HG02852 (cell line): ENCODE results near the gene SLC9A6.

Experiments
- ATAC-seq: cut with Tn5 transposase; IDR thresholded peaks from one replicate; pipeline ENCODE4 v1.9.1; 2021; ENCODE audit warnings: mild to moderate bottlenecking, moderate library complexity; ENCODE audit not compliant: unreplicated experiment

The SLC9A6 gene

DNA sequence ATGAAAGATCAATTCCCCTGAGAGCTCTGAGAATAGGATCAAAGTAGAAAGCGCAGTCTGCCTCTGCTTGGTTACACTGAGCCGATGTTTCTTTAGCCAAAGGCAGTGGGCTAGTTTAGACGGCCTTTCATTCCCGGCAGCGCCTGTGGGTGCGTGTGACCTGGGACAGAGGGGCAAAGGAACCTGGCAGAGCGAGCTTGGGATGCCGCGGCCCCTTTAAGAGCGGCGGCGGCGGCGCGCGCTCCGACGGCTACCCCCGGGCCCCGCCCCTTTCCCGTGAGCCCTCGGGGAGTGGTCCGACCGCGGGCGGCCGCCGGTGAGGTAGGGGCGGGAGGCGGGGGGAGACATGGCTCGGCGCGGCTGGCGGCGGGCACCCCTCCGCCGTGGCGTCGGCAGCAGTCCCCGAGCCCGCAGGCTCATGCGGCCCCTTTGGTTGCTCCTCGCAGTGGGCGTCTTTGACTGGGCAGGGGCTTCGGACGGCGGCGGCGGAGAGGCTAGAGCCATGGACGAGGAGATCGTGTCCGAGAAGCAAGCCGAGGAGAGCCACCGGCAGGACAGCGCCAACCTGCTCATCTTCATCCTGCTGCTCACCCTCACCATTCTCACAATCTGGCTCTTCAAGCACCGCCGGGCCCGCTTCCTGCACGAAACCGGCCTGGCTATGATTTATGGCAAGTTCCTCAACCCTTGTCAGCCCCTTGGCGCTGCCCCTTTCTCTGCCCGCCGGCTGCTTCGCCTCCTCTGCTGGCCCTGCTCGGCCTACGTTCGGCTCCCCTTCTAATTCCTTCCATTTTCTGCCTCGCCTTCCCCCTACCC, at the start of gene SLC9A6:
Gene SLC9A6 (plus strand): TSS at position 279 of the 816 bp plus-strand sequence. CDS start 224 bp downstream, at position 503.
- ATAC-seq = peak; percentile 92

DNA sequence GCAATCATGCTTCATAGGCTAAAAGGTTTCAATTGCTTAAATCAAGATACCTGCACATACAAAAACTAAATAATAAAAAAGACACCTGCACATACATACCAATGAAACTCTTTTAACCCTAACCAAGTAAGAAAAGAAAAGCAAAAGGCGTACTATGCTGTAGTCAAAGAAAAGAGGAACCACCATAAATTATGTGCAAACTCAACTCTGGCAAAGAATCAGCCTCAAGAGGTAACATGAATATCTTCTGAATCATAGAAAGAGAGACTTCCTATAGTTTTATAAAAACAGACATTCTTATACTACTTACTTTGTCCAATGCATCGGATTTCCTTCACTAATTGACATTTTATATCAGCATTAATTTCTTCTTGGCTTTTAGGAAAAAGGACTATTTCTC, 40.7 kb upstream of the SLC9A6 start:
- ATAC-seq = no peak

DNA sequence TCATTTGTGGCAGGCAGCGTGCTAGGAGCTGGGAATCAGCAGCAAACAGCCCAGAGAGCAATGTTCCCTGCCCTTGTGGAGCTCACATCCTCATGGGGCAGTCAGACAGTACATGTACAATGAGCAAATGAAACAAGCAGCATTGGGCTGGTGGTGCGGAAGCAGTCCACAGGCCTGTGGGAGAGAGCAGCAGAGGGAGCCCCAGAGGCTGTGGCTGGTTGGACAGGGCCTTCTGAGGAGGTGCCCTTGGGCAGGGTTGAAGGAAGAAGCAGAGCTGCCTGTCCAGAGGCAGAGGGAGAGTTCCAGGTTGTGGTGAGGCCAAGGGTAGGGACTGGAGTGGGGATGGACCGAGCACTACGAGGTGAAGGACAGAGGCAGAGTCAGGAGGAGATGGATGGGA, 33.9 kb upstream of the SLC9A6 start:
- ATAC-seq = no peak

DNA sequence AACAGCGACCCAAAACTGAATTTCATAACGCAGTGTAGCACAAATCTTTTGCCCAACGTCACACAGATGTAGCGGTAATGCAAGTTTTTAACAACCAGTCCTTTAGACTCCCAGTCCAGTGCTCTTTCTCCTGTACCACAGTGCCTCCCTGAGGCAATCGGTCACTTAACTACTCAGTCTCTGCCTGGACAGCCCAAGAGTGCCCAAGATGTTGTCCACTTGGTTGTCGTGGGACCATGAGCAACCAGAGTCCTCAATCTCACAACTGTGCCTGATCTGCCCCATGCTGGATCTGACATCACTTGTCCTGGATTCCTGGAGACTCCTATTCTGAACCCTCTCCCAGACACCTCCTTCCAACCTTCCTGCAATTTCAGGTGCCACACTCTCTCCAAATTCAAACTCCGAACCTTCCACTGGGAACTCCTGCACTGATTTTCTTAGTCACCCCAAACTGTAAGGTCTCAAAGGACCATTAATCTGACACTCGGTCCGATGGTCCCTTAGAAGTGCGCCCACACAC, 12.1 kb upstream of the SLC9A6 start:
- ATAC-seq = peak; percentile 25

DNA sequence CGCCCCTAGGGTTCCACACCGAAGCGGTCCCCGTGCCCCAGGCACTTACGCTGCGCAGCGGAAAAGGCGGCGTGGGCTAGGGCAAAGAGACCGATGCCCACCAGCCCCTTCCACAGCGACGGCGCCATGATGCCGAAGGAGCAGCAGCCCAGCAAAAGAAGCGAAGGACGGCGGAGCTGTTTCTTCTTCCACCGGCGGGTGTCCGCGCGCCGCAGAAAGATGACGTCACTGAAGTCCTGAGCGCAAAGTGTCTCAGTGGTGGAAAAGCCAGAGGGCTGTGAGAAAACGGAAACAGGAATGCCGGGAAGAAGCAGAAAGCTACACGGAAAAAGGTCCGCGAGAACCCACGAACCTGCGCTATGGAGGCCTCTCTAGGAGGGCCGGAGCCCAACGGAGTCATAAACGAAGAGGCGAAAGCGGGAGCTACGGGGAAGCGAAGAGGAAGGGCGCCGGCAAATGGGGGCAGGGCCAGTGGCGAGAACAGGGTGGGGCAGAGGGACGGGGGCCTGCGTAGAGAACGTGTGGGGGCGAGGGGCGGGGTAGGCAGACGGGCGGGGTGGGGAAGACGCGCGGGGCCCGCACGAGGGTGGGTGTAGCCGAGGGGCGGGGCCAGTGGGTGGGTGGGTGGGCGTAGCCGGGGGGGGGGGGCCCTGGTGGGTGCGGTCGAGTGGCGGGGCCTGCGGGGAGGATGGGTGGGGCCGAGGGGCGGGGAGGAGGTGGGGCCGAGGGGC, 11.5 kb upstream of the SLC9A6 start, which contains the start of gene MMGT1:
Gene MMGT1 (minus strand): TSS at position 441 of the 731 bp plus-strand sequence. CDS start 313 bp downstream, at position 128.
- peak; percentile 84 for ATAC-seq

DNA sequence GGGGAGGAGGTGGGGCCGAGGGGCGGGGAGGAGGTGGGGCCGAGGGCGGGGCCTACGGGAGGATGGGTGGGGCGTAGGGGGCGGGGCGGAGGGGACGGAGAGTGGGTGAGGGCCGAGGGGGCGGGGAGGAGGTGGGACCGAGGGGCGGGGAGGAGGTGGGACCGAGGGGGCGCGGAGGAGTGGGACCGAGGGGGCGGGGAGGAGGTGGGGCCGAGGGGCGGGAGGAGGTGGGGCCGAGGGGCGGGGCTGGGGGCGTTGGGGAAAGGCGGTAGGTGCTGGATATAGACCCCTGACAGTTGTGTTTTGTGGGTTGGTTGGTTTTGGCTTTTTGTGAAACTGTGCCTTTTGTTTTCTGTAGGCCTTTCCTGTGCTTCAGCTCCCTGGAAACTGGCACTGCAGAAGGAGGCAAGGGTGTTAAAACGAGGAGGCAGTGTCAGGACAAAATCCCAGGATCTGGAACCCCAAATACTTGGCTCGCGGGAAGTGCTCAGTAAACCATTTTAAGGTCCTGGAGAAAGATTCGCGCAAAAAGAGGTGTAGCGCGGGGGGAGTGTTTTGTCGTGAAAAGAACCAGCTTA, 10.9 kb upstream of the SLC9A6 start:
- ATAC-seq = no peak

DNA sequence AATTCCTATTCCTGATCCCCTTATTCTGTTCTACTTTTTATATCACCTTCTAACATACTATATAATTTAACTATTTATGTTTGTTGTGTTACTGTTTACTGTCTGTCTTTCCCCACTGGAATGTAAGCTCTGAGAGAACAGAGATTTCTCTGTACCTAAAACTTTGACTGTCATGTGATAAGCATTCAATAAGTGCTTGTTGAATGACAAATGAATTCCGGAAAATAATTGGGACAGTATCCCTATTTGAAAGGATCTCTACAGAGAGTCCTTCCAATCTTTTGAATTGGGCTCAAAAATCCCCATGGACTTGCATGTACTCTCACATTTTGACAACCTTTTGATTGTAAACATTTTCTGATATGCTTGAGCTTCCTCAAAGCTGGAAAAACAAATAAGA, 9.8 kb upstream of the SLC9A6 start:
- ATAC-seq = no peak

DNA sequence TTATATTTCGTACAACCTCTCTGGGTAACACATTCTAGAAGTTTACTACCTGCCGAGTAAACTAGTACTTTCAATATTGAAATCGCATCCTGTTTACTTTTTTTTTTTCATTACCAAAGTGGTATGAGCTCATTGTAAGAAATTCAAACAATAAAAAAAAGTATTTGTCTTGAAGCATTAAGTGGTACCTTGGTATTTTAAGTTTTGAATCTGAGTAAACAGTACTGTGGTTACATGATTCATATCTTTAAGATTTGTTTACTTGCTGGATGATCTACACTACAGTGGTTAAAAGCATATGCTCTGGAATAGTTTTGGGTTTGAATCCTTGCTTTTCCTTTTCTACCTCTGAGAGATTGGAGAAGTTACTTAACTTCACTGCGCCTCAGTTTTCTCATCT, 7.6 kb upstream of the SLC9A6 start:
- no peak for ATAC-seq

DNA sequence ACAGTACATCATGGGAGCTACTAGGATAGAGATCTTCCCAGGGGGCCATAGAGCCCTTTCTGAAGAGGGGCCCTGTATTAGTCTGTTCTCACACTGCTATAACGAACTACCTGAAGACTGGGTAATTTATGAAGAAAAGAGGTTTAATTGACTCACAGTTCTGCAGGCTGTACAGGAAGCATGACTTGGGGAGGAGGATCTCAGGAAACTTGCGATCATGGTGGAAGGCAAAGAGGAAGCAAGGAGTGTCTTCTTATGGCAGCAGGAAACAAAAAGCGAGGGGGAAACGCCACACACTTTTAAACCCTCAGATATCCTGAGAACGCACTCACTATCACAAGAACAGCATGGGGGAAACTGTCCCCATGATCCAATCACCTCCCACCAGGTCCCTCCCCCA, 4.2 kb upstream of the SLC9A6 start:
- no peak for ATAC-seq

DNA sequence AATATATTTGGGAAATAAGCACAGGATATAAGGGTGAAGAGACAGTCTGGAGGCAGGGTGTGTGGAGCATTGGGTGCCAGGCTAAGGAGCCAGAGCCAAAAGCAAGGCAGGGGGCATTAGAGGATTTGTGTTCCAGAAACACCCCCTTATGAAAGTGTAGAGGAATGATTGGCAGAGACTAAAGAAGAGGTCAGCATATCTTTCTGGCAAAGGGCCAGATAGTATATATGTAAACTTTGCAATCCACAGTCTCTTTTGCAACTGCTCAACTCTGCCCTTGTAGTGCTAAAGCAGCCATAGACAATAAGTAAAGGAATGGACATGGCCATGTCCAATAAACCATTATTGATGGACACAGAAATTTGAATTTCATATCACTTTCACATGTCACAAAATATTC, 3.6 kb upstream of the SLC9A6 start:
- no peak for ATAC-seq

DNA sequence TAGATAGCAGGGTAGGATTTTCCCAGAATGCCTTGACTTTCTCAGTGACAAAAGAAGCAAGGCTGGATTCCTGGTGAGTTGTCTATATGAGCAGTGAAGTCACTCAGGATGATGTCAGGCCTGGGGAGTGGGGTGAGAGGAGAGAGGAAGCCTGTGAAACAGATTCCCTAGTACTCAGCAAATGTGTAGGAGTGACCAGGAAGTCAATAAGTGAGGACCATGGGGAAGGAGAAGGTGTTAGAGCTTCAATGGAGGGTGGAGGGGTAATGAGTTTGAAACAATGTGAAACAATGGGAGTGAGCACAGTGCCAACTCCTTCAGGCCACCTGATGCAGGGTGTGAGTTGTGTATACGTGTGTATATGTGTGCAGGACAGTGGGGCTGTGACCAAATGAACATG, 2.4 kb upstream of the SLC9A6 start:
- ATAC-seq = no peak

DNA sequence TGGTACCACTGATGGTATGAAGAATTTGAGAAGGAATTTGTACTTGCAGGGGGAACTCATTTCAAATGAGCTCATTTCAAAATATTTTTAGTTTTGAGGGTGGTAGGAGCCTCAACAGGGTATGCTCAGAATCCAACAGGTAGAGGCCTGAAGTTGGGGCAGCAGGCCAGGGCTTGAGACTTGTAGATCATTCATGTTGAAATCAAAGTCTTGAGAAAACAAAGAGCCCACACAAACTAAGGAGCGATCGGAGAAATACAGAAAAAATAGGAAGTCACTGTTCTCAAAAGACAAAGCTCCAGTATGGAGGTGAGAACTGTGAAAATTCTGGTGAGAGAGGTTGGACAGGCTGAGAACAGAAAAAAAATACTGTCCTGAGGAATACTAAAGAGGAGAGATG, 979 bp upstream of the SLC9A6 start:
- no peak for ATAC-seq

DNA sequence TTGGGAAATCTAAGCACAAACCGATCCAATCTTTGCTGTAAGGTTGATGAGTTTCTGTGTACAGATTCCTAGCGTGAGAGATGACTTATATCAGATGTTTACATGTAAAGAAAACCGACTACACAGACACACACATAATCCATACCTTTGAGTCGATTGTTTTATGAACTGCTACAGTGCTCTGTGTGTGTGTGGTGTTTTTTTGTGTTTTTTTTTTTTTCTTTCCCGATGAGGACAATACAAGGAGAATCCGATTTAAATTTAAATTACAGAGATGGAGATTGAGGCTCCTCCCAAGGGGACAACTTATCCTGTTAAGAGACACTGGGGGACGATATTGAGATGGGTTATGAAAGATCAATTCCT, 461 bp upstream of the SLC9A6 start:
- peak; percentile 18 for ATAC-seq

DNA sequence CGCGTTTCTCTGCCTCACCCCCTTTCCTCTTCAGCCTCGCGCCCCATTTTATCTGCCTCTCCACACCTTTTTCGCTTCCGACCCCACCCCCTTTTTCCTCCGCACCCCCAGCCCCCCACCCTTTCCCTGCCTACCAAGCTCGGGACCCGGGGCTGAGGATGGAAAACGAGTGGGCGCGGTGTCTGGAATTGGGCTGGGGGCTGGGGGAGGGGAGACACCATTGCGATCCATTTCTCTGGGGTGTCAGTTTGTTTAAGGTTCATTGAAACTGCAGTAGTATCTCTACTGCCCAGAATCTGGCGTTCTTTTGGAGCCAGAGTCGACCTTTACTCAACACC, 707 bp downstream of the SLC9A6 start:
- ATAC-seq = no peak

DNA sequence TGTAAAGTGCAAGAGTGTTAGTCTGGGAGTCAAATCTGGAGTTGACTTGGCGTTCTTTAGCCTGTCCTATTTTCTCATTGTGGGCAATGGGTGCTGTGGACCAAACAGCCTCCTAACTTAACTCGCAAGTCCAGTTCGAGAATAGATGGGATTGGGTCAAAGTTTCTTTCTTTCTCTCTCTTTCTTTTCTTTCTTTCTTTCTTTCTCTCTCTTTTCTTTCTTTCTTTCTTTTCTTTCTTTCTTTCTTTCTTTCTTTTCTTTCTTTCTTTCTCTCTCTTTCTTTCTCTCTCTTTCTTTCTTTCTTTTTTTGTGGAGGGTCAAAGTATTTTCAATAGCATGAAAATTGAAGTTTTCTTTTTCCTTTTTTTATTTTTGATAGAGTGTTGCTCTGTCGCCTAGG, 3.0 kb downstream of the SLC9A6 start:
- ATAC-seq = no peak

DNA sequence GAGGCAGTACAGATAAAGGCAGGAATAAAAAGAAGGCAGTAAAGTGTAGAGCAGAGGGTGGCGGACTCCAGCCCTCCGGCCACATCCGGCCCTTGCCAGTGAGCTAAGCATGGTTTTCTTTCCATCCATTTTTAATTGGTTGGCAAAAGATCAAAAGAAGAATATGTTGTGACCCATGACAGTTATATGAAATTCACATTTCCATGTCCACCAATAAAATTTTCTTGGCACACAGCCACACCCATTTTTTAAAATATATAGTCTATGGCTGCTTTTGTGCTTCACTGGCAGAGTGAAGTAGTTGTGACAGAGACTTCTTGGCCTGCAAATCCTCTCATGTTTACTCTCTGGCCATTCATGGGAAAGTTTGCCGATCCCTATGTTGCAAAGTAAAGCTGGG, 29.8 kb downstream of the SLC9A6 start:
- no peak for ATAC-seq

DNA sequence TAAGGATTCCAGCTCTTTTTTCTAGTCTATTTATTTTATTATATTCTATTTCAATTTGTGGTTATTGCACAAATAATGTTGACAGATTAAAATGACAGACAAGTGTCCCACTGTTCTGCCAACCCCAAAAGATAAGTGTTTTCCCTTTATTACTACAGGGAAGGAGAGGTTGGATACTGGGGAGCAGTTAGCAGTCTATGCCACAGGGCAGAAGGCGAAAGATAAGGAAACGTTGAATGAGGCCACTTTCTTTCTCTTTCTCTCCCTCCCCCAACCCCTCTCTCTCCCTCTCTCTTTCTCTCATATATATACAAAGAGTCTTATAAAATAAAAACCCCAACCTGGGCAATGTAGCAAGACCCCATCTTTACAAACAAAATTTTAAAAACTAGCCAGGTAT, 31.6 kb downstream of the SLC9A6 start:
- ATAC-seq = no peak

DNA sequence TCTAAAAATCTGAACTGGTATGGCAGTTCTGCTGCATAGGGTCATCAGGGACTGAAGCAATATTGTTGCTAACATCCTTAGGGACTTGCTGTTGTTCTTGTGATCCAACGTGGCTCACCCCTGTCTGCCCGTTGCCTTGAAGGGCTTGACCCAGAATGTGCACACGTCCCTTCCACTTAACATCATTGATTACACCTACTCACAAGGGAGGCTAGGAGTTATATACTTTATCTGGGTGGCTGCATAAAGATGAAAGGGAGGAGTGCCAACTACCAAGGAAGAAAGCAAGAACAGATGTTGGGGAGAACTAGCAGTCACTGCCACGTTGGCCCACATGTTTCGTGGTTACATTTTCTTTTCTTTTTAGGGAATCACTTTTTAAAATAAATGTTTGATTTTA, 34.0 kb downstream of the SLC9A6 start:
- ATAC-seq = no peak

DNA sequence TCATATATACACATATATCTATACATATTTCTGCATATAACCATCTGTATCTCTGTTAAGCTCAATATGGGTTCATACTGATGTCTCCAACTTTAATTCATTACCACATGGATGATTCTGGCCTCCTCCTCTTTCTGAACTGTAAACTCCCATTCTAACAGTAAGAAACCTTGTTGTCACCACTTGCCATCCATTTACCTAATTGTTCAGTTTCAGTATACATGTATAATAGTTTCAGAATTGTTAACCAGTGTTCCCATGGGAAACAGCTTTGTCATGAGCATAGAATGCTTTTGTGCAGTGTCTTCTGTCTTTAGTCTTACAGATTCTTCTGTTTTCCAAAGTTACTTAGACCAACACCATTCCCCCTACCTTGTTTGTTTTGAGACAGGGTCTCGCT, 35.9 kb downstream of the SLC9A6 start:
- ATAC-seq = peak; percentile 74

DNA sequence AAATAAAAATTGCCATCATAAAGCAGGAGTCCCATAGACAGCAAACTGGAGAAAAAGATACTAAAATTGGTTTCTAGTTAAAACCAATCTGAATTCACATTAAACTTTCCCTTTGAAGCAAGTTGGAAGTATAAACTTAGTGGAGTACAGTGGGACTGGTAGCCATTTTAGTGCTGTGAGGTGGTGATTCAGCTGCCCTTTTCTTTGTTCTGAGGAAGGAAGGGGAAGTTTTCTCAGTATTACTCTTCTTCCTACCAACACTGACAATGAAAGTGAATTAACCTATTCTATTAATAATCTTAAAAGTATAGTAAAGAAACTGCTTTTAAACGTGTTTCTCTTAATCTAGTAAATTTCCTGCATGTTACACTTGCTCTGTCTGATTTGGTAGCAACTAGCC, 36.7 kb downstream of the SLC9A6 start:
- peak; percentile 64 for ATAC-seq

DNA sequence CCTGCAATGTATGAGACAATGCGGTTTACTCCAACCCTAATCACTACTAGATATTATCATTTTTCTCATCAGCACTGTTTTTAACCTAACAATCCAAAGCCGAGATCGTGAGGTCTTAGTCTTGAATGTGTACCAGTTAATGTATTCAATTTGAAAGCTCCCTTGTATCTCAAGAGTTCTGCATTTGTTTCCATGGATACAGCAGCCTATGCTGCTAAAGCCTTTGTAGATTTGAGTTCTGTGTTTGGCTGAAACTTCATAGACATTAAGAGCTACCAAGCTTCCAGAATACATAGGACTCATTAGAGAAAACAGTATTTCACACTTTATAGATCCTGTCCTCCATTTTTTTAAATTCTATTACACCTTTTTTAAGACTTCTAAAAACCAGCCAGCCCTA, 39.9 kb downstream of the SLC9A6 start:
- no peak for ATAC-seq
